Transverse colon (tissue), 4 donors: ENCODE measurements around the gene SESTD1. TPM values are rescaled to one million over a fixed set of nuclear protein-coding genes. Genes with fewer than 3 reads are reported as not detected.

Source experiments
- DNase-seq: peaks from one replicate; pipeline ENCODE4 v3.0.0-alpha.2; 2019
- H3K27ac ChIP-seq, 4 donors: fragments of 200-600 bp; sonication (generic); 2 replicates each; pipeline ENCODE4 v1.5.1; 2016 to 2018; ENCODE audit warnings: inconsistent platforms in 4 of 4
- H3K27me3 ChIP-seq: fragments of 200-600 bp; sonication (generic); 2 replicates; pipeline ENCODE4 v1.5.1; 2017; ENCODE audit warnings: inconsistent platforms
- H3K36me3 ChIP-seq, 4 donors: fragments of 200-600 bp; sonication (generic); 2 replicates each; pipeline ENCODE4 v1.5.1; 2017 to 2019; ENCODE audit warnings: inconsistent platforms in 4 of 4
- H3K4me1 ChIP-seq, 4 donors: fragments of 200-600 bp; sonication (generic); 2 replicates each; pipeline ENCODE4 v1.5.1; 2017 to 2020; ENCODE audit warnings: inconsistent platforms in 4 of 4
- H3K4me3 ChIP-seq, 4 donors: fragments of 200-600 bp; sonication (generic); 1 replicate in 1 of 4; 2 replicates in 3 of 4; pipeline versions ENCODE4 v1.5.1 to v1.6.1; 2017 to 2019; ENCODE audit warnings: inconsistent platforms in 4 of 4
- H3K9me3 ChIP-seq, 2 donors: fragments of 200-600 bp; sonication (generic); 2 replicates each; pipeline ENCODE4 v1.5.1; 2017 to 2019; ENCODE audit warnings: inconsistent platforms in 2 of 2
- EP300 ChIP-seq: sonication (generic); formaldehyde crosslinking; IDR thresholded peaks from one replicate; pipeline ENCODE4 v1.6.1; 2017; ENCODE audit warnings: antibody characterized with exemption, low read depth
- POLR2A ChIP-seq: fragments of 450-650 bp; IDR thresholded peaks from one replicate; pipeline ENCODE4 v1.6.1; 2016; ENCODE audit warnings: antibody characterized with exemption, mild to moderate bottlenecking, moderate library complexity
- POLR2AphosphoS5 ChIP-seq, 3 donors: sonication (generic); formaldehyde crosslinking; IDR thresholded peaks; one replicate each; pipeline ENCODE4 v1.6.1; 2016; ENCODE audit warnings: antibody characterized with exemption in 3 of 3
- WGBS, 2 donors: methylation state at CpG; one replicate each; pipeline ENCODE4 v1.1.5; 2018; ENCODE audit warnings: low coverage in 1 of 2; 5-methylcytosine and 5-hydroxymethylcytosine counted together
- in situ Hi-C, 4 donors: fragments of 200-750 bp; cut with MboI; loops; one replicate each; pipeline versions ENCODE4 v1.15.0 to v1.15.1; 2017; ENCODE audit warnings: low sequenced_read_pairs in 3 of 4, low pct_ligation_motif_present in 1 of 4, low pct_unique_long_range_greater_than_20kb in 1 of 4
- intact Hi-C: fragments of 100-400 bp; cut with DNase I; formaldehyde crosslinking; loops from one replicate; pipeline ENCODE4 v1.15.1; 2023; ENCODE audit warnings: low total_unique reads
- total RNA-seq, 4 donors: library from RNA; depleted of rRNA; stranded (reverse); fragments of >200 nt; gene quantifications; one replicate each; pipeline ENCODE4 v1.1.0, GENCODE V29; 2016
- TF ChIP-seq, protein P1 (sequence below), 5 experiments: fragments of 200-600 bp in 3 of 5; fragments of 450-650 bp in 2 of 5; sonication (generic) in 3 of 5; IDR thresholded peaks; 1 replicate in 2 of 5; 2 replicates in 3 of 5; pipeline ENCODE4 v1.5.1; 2016 to 2017; ENCODE audit warnings: antibody characterized with exemption in 5 of 5, inconsistent platforms in 3 of 5, mild to moderate bottlenecking in 2 of 5, moderate library complexity in 1 of 5

SESTD1 gene, protein sequence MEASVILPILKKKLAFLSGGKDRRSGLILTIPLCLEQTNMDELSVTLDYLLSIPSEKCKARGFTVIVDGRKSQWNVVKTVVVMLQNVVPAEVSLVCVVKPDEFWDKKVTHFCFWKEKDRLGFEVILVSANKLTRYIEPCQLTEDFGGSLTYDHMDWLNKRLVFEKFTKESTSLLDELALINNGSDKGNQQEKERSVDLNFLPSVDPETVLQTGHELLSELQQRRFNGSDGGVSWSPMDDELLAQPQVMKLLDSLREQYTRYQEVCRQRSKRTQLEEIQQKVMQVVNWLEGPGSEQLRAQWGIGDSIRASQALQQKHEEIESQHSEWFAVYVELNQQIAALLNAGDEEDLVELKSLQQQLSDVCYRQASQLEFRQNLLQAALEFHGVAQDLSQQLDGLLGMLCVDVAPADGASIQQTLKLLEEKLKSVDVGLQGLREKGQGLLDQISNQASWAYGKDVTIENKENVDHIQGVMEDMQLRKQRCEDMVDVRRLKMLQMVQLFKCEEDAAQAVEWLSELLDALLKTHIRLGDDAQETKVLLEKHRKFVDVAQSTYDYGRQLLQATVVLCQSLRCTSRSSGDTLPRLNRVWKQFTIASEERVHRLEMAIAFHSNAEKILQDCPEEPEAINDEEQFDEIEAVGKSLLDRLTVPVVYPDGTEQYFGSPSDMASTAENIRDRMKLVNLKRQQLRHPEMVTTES
- 10 to 100 TPM; 12.6 to 44.1 (median 22.3) TPM for total RNA-seq

DNA sequence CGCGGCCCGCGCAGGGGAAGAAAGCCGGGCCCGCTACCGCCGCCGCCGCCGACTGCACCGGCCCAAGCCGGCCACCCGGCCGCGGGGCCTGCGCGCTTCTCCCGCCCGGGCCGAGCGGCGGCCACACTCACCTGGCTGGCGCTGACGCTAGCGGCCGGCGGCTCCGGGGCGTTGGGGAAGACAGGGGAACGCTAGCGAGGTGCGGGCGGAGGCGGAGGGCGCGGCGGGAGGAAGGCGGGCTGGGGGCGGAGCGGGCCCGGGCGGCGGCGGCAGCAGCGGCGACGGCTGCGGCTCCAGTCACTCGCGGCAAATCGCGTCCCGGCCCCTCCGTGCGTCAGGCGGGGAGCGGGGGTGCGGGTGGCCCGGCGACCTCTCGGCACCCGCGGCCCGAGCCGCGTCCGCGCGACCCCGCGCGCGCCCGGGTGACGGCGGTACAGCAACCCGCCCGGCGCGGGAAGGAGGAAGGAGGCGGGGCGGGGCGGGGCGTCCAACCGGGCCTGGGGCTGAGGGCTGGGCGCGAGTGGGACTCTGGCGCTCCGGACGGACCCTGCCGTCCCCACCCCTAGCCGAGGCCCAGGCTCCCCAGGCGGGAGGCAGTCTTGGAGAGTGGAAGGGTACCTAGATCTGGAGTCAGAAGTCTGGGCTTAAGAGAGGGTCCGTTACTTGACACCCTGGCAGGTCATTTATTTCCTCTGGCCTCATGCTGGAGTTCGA, at the start of gene SESTD1:
Gene SESTD1 (minus strand): TSS at position 465 of the 714 bp plus-strand sequence. CDS start 72,991 bp downstream, outside the sequence.
- in situ Hi-C loops, result no loop called here
- Histone ChIP-seq H3K4me1 (peaks cover 8 to 45% (median 15%) of the 10 kb centered on the region in 4 donors), H3K27me3 (no peaks in the 10 kb centered on the region), H3K9me3 (no peaks in the 10 kb centered on the region), H3K36me3 (no peaks in the 10 kb centered on the region), H3K4me3 (peak within 1 kb of the TSS; percentile 69 to 91 (median 86)), H3K27ac (peak within 1 kb of the TSS; percentile 83 to 91 (median 88))
- 0 to 2% methylated on average over 1 to 12 of the region's 96 CpGs for WGBS, 2 donors
- TF ChIP-seq POLR2AphosphoS5 (IDR thresholded peaks at IDR 0.05), result peak in 2 of 3 donors; percentile 3 to 7
- TF ChIP-seq, protein P1, sequence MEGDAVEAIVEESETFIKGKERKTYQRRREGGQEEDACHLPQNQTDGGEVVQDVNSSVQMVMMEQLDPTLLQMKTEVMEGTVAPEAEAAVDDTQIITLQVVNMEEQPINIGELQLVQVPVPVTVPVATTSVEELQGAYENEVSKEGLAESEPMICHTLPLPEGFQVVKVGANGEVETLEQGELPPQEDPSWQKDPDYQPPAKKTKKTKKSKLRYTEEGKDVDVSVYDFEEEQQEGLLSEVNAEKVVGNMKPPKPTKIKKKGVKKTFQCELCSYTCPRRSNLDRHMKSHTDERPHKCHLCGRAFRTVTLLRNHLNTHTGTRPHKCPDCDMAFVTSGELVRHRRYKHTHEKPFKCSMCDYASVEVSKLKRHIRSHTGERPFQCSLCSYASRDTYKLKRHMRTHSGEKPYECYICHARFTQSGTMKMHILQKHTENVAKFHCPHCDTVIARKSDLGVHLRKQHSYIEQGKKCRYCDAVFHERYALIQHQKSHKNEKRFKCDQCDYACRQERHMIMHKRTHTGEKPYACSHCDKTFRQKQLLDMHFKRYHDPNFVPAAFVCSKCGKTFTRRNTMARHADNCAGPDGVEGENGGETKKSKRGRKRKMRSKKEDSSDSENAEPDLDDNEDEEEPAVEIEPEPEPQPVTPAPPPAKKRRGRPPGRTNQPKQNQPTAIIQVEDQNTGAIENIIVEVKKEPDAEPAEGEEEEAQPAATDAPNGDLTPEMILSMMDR (IDR thresholded peaks at IDR 0.05), result no peak
- no peak for TF ChIP-seq EP300
- TF ChIP-seq POLR2A, result no peak
- intact Hi-C loops, result no loop called here
- peak; percentile 73 for DNase-seq

DNA sequence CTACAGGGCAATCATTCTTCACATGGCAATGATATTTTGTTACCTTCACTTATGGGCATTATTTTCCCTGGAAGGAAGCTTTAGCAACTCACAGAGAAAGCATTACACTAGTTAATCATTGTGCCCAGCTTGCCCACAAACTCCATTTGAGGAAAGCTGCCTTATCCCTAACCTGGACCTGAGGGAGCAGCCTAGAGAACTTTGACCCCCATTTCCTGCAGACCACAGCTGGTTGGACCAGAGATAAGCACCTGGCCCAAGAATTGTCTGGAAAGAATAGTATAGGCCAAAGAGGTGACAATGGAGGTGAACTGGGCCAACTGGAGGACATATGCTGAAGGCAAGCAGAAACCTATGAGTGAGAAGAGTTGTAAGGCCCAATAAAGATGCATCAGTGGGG, 48.4 kb upstream of the SESTD1 start:
- no peak overlapping the region for H3K4me3 ChIP-seq
- in situ Hi-C loops (no loop called here), intact Hi-C loops (no loop called here)
- TF ChIP-seq POLR2A (no peak), EP300 (no peak), POLR2AphosphoS5 (IDR thresholded peaks at IDR 0.05) (no peak)
- TF ChIP-seq, protein P1 (IDR thresholded peaks at IDR 0.05), result no peak
- H3K36me3 ChIP-seq, result no peaks in the 10 kb centered on the region
- no peaks in the 10 kb centered on the region for H3K9me3 ChIP-seq
- no peak for DNase-seq
- H3K27ac ChIP-seq, result no peak overlapping the region
- H3K4me1 ChIP-seq, result no peaks in the 10 kb centered on the region
- no peaks in the 10 kb centered on the region for H3K27me3 ChIP-seq

DNA sequence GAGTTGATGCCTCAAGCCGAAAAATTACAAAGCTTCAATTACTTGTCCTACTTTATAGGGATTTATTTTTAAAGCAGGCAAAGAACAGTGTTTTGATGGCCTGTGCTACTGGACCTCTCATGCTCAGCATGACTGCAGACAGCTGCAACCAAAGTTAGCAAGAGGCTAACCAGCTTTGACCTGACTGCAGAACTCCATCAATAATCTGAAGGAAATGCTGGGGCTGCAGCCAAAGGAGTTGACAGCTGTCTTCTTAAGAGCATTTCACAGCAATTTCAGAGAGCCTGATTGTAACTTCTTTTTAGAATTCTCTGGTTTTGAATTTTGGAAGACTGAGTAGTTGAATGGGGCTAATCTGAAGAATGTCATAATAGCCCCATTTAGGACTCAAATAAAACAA, 46.5 kb upstream of the SESTD1 start:
- DNase-seq, result no peak
- Histone ChIP-seq H3K4me1 (no peaks in the 10 kb centered on the region), H3K4me3 (no peak overlapping the region), H3K27ac (no peak overlapping the region), H3K36me3 (no peaks in the 10 kb centered on the region), H3K9me3 (no peaks in the 10 kb centered on the region), H3K27me3 (no peaks in the 10 kb centered on the region)
- in situ Hi-C loops (no loop called here), intact Hi-C loops (no loop called here)
- 58 to 71% methylated on average over 1 of the region's 1 CpG for WGBS, 2 donors
- TF ChIP-seq, protein P1 (IDR thresholded peaks at IDR 0.05), result no peak
- TF ChIP-seq EP300 (no peak), POLR2AphosphoS5 (IDR thresholded peaks at IDR 0.05) (no peak), POLR2A (no peak)
